HG03457 (cell line): ENCODE data around the gene SH3RF2.
A peak's percentile ranks its signal among the peaks of the same experiment; 100 is the strongest.

Source experiments
- ATAC-seq: cut with Tn5 transposase; IDR thresholded peaks from one replicate; pipeline ENCODE4 v1.9.1; 2021; ENCODE audit warnings: moderate number of reproducible peaks; ENCODE audit not compliant: unreplicated experiment

Gene SH3RF2

GRCh38 chr5:146040527-146040926, 104.1 kb downstream of the SH3RF2 start:
- ATAC-seq = no peak

GRCh38 chr5:146041180-146041789, 104.9 kb downstream of the SH3RF2 start:
- ATAC-seq = no peak

- no peak for ATAC-seq
These were observed 106.4 kb downstream of the SH3RF2 start for GRCh38 chr5:146042628-146043279.

GRCh38 chr5:146043722-146044121, 107.3 kb downstream of the SH3RF2 start:
- no peak for ATAC-seq

GRCh38 chr5:146047396-146047795, 111.0 kb downstream of the SH3RF2 start:
- no peak for ATAC-seq

- no peak for ATAC-seq
These were observed 112.8 kb downstream of the SH3RF2 start for GRCh38 chr5:146048994-146049703.

GRCh38 chr5:146049704-146050026, 113.3 kb downstream of the SH3RF2 start:
- no peak for ATAC-seq

GRCh38 chr5:146050086-146050485, 113.7 kb downstream of the SH3RF2 start:
- no peak for ATAC-seq

- ATAC-seq = no peak
These were observed 115.3 kb downstream of the SH3RF2 start for GRCh38 chr5:146051678-146052077.

GRCh38 chr5:146052780-146053179, 116.4 kb downstream of the SH3RF2 start:
- ATAC-seq = no peak

GRCh38 chr5:146055432-146055831, 119.1 kb downstream of the SH3RF2 start:
- no peak for ATAC-seq

- ATAC-seq = no peak
These were observed 123.3 kb downstream of the SH3RF2 start for GRCh38 chr5:146059460-146060220.

GRCh38 chr5:146060221-146060585, 123.8 kb downstream of the SH3RF2 start:
- ATAC-seq = no peak

- no peak for ATAC-seq
These were observed 130.6 kb downstream of the SH3RF2 start for GRCh38 chr5:146066968-146067367.

GRCh38 chr5:146068206-146068605, 131.8 kb downstream of the SH3RF2 start:
- ATAC-seq = no peak

- ATAC-seq = peak; percentile 65
These were observed 132.8 kb downstream of the SH3RF2 start for GRCh38 chr5:146068977-146069779.

GRCh38 chr5:146069780-146070099, 133.4 kb downstream of the SH3RF2 start:
- peak; percentile 39 for ATAC-seq

- ATAC-seq = no peak
These were observed 134.4 kb downstream of the SH3RF2 start for GRCh38 chr5:146070746-146071145.

- ATAC-seq = no peak
These were observed 134.8 kb downstream of the SH3RF2 start for GRCh38 chr5:146071171-146071570.

GRCh38 chr5:146072595-146072994, 136.2 kb downstream of the SH3RF2 start:
- ATAC-seq = no peak
